Coronary artery (tissue), 2 donors: ENCODE results near the gene LIPA.

ENCODE experiments used
- DNase-seq: peaks from one replicate; pipeline ENCODE4 v3.0.0-alpha.2; 2017; ENCODE audit warnings: low spot score
- H3K27ac ChIP-seq, 2 donors: fragments of 200-600 bp; sonication (generic); one replicate each; pipeline ENCODE4 v1.5.1; 2016 to 2019
- H3K4me3 ChIP-seq: fragments of 200-600 bp; sonication (generic); 2 replicates; pipeline ENCODE4 v1.5.1; 2016; ENCODE audit warnings: mild to moderate bottlenecking, moderate library complexity
- TF ChIP-seq, protein P1 (sequence below): fragments of 200-600 bp; sonication (generic); IDR thresholded peaks from one replicate; pipeline ENCODE4 v1.5.1; 2019; ENCODE audit warnings: antibody characterized with exemption

The LIPA gene

DNA sequence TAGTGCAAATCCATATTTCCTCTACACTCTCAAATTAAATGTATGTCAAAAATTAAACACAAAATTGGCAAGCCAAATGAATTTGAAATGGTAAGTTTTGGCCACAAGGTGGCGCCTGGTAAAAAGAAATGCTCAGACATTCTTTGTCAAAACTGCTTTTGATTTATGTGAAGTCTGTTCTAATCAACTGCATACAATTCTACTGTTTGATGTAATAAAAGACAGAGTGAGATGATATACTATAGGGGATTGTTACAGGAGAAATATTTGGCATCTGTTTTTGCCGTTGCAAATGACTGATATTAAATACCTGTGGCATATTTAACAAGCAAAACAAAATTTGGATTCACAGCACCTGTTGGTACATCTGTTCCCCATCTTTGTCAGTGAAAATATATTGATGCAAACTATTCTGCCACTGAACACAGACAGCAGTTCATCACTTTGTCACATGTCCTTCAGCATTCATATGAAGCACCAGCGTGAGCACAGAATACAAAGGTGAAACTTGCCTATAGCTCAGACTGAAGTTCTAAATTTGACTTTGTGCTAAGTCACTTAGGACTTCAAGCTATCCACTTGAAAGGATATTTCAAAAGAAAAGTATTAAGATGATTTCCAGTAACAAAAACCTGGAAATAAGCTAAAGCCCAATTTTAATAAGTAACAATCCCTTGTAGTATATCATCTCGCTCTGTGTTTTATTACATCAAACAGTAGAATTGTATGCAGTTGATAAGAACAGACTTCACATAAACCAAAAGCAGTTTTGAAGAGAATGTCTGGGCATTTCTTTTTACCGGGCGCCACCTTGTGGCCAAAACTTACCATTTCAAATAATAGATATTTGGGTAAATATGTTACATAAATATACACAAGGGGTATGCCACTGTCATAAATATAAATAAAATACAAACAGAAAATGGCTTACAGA is 34.3 kb downstream of the LIPA start:
- TF ChIP-seq, protein P1, sequence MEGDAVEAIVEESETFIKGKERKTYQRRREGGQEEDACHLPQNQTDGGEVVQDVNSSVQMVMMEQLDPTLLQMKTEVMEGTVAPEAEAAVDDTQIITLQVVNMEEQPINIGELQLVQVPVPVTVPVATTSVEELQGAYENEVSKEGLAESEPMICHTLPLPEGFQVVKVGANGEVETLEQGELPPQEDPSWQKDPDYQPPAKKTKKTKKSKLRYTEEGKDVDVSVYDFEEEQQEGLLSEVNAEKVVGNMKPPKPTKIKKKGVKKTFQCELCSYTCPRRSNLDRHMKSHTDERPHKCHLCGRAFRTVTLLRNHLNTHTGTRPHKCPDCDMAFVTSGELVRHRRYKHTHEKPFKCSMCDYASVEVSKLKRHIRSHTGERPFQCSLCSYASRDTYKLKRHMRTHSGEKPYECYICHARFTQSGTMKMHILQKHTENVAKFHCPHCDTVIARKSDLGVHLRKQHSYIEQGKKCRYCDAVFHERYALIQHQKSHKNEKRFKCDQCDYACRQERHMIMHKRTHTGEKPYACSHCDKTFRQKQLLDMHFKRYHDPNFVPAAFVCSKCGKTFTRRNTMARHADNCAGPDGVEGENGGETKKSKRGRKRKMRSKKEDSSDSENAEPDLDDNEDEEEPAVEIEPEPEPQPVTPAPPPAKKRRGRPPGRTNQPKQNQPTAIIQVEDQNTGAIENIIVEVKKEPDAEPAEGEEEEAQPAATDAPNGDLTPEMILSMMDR: peak; percentile 65
- DNase-seq: no peak
- no peak overlapping the region for H3K4me3 ChIP-seq
- H3K27ac ChIP-seq: peak overlapping the region in 1 of 2 donors; percentile 45

DNA sequence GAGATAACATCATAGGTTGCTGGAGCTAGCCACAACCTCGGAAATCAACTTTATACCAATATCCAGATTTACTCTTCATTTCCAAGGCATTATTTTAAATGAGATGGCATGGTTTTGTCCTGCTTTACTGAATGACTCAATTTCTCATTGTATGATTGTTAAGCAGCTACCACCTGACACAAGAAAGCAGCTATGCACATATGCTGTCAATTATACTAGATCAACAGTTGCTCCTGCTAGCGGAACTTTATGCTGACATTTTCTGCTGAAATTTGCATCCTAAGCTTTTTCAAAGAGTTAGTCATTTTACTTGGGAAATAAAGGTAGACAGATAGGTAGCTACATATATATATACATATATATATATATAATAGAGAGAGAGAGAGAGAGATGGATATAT is 35.5 kb downstream of the LIPA start:
- no peak for DNase-seq
- Histone ChIP-seq H3K27ac (no peak overlapping the region), H3K4me3 (no peak overlapping the region)
- TF ChIP-seq, protein P1: no peak

DNA sequence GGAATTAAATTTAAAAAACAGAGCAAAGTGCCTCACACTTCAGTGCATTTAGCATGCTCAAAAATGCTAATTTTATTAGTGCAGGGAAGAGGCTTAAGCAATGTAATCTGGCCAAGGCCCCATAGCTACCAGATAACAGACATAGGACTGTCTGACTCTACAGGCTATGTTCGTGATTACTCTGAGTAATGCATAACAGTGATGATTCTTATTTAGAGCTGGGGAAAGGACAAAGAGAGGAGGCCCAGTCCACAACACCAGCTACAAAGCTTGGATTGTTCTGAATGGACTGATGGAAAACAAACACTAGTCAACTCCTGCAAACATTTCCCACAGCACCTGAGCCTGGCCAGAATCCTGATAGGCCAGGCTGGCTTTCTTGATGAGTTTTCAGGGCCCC is 36.1 kb downstream of the LIPA start:
- no peak overlapping the region for H3K4me3 ChIP-seq
- TF ChIP-seq, protein P1: no peak
- no peak overlapping the region for H3K27ac ChIP-seq
- no peak for DNase-seq

- H3K4me3 ChIP-seq: no peak overlapping the region
- TF ChIP-seq, protein P1: no peak
- no peak overlapping the region for H3K27ac ChIP-seq
- DNase-seq: no peak
Measured at GRCh38 chr10:89214566-89215165, 36.9 kb downstream of the LIPA start.

- TF ChIP-seq, protein P1: peak; percentile 45
- no peak for DNase-seq
- Histone ChIP-seq H3K4me3 (no peak overlapping the region), H3K27ac (no peak overlapping the region)
Measured at GRCh38 chr10:89213191-89213808, 38.3 kb downstream of the LIPA start.

- H3K4me3 ChIP-seq: no peak overlapping the region
- TF ChIP-seq, protein P1: no peak
- no peak for DNase-seq
- no peak overlapping the region for H3K27ac ChIP-seq
Measured at GRCh38 chr10:89210794-89211425, 40.7 kb downstream of the LIPA start.
